HCT116 (cell line): ENCODE measurements around the gene SLC16A3. TPM values are rescaled to one million over a fixed set of nuclear protein-coding genes. Genes with fewer than 3 reads are reported as not detected.

ENCODE experiments used
- ATAC-seq: fragments of 200-7000 bp; cut with Tn5 transposase; 2 replicates; pipeline ENCODE4 v1.9.1; 2020; ENCODE audit warnings: mild to moderate bottlenecking, moderate library complexity
- BruUV-seq: library from RNA; stranded (reverse); fragments of 400-500 nt; replicated peaks from 2 replicates; lab custom pipeline; 2021; lab: Mats Ljungman, UMichigan
- CTCF ChIA-PET: fragments of 300-600 bp; sonication (Branson Sonifier 250); formaldehyde crosslinking; loops from one replicate; lab custom pipeline; 2021; ENCODE audit warnings: antibody characterized with exemption; lab: Charles Lee
- POLR2A ChIA-PET: fragments of 300-600, 350-600 bp; sonication (Branson Sonifier 250); formaldehyde crosslinking; loops from one replicate; lab custom pipeline; 2021; ENCODE audit warnings: antibody characterized with exemption; lab: Charles Lee
- RAD21 ChIA-PET, 2 experiments: fragments of 300-600 bp; sonication (Branson Sonifier 250); formaldehyde crosslinking; loops; one replicate each; lab custom pipeline; 2023; ENCODE audit warnings: low total read pairs in 2 of 2; ENCODE audit not compliant: uncharacterized antibody in 2 of 2, unreplicated experiment in 2 of 2, low non-redundant PET in 1 of 2; lab: Charles Lee
- DNase-seq: peaks from one replicate; pipeline ENCODE4 v3.0.0-alpha.2; 2010; ENCODE audit warnings: low read depth, low spot score
- H2AFZ ChIP-seq: fragments of 200-600 bp; shearing (Covaris generic), sonication (generic); 2 replicates; pipeline ENCODE4 v1.6.1; 2017; ENCODE audit warnings: low read depth, mixed run types, mixed read lengths, antibody characterized with exemption, low read length; ENCODE audit not compliant: poor library complexity, severe bottlenecking
- H3K27ac ChIP-seq: 2 replicates; pipeline ENCODE4 v1.5.1; 2012; ENCODE audit warnings: low read depth, low read length
- H3K27me3 ChIP-seq: fragments of 200-600 bp; sonication (generic); 2 replicates; pipeline ENCODE4 v1.6.1; 2016; ENCODE audit warnings: mixed run types, low read length, mixed read lengths; ENCODE audit not compliant: insufficient read depth
- H3K36me3 ChIP-seq, 2 experiments: fragments of 200-500 bp in 1 of 2; fragments of 200-600 bp in 1 of 2; sonication (Bioruptor generic) in 1 of 2; sonication (generic) in 1 of 2; 2 replicates each; pipeline versions ENCODE4 v1.5.1 to v1.6.1; 2014 to 2016; ENCODE audit warnings: low read length in 2 of 2, inconsistent platforms in 1 of 2, mixed read lengths in 1 of 2, mixed run types in 1 of 2; ENCODE audit not compliant: insufficient read depth in 2 of 2, control insufficient read depth in 1 of 2
- H3K4me1 ChIP-seq, 2 experiments: fragments of 200-600 bp in 1 of 2; sonication (generic) in 1 of 2; 2 replicates each; pipeline versions ENCODE4 v1.5.1 to v1.6.1; 2012 to 2017; ENCODE audit warnings: low read length in 2 of 2, inconsistent platforms in 1 of 2, mild to moderate bottlenecking in 1 of 2, mixed read lengths in 1 of 2, mixed run types in 1 of 2, moderate library complexity in 1 of 2; ENCODE audit not compliant: insufficient read depth in 2 of 2, control insufficient read depth in 1 of 2
- H3K4me2 ChIP-seq: fragments of 200-600 bp; sonication (generic); 2 replicates; pipeline ENCODE4 v1.6.1; 2017; ENCODE audit warnings: mixed run types, low read length, mixed read lengths
- H3K4me3 ChIP-seq, 2 experiments: fragments of 200-600 bp in 1 of 2; sonication (generic) in 1 of 2; replicated peaks in 1 of 2; 2 replicates each; pipeline ENCODE4 v1.5.1; 2011 to 2016; ENCODE audit warnings: low read length in 2 of 2, control low read depth in 1 of 2, low read depth in 1 of 2, mild to moderate bottlenecking in 1 of 2, mixed read lengths in 1 of 2, mixed run types in 1 of 2
- H3K79me2 ChIP-seq: fragments of 200-600 bp; sonication (generic); 2 replicates; pipeline ENCODE4 v1.6.1; 2017; ENCODE audit warnings: mild to moderate bottlenecking, mixed run types, low read length, moderate library complexity, mixed read lengths; ENCODE audit not compliant: insufficient read depth
- H3K9ac ChIP-seq: fragments of 200-600 bp; sonication (generic); 2 replicates; pipeline ENCODE4 v1.6.1; 2016; ENCODE audit warnings: low read length, mixed read lengths
- H3K9me2 ChIP-seq: fragments of 200-600 bp; sonication (generic), shearing (Covaris generic); 2 replicates; pipeline ENCODE4 v1.6.1; 2017; ENCODE audit warnings: mixed run types, mild to moderate bottlenecking, moderate library complexity; ENCODE audit not compliant: insufficient read depth
- H3K9me3 ChIP-seq, 2 experiments: fragments of 200-500 bp in 1 of 2; fragments of 200-600 bp in 1 of 2; sonication (Bioruptor generic) in 1 of 2; sonication (generic) in 1 of 2; 2 replicates each; pipeline ENCODE4 v1.6.1; 2014 to 2017; ENCODE audit warnings: low read length in 2 of 2, mixed read lengths in 2 of 2, inconsistent platforms in 1 of 2, low read depth in 1 of 2, mild to moderate bottlenecking in 1 of 2, mixed run types in 1 of 2, moderate library complexity in 1 of 2; ENCODE audit not compliant: control insufficient read depth in 1 of 2, insufficient read depth in 1 of 2
- H4K20me1 ChIP-seq: fragments of 200-600 bp; sonication (generic), shearing (Covaris generic); 2 replicates; pipeline ENCODE4 v1.6.1; 2017; ENCODE audit warnings: mixed run types, mild to moderate bottlenecking, moderate library complexity; ENCODE audit not compliant: insufficient read depth
- CBX3 ChIP-seq: IDR thresholded peaks from 2 replicates; pipeline ENCODE4 v1.6.1; 2012; ENCODE audit warnings: low read depth
- EGR1 ChIP-seq: IDR thresholded peaks from 2 replicates; pipeline ENCODE4 v1.6.1; 2012; ENCODE audit warnings: low read depth
- ELF1 ChIP-seq: IDR thresholded peaks from 2 replicates; pipeline ENCODE4 v1.6.1; 2012; ENCODE audit warnings: low read depth, borderline replicate concordance
- EZH2 ChIP-seq: fragments of 200-600 bp; sonication (generic); IDR thresholded peaks from 2 replicates; pipeline ENCODE4 v1.6.1; 2017; ENCODE audit warnings: antibody characterized with exemption, mixed run types
- EZH2phosphoT487 ChIP-seq: fragments of 200-600 bp; IDR thresholded peaks from 2 replicates; pipeline ENCODE4 v1.6.1; 2018; ENCODE audit warnings: antibody characterized with exemption, borderline replicate concordance
- FOSL1 ChIP-seq: IDR thresholded peaks from 2 replicates; pipeline ENCODE4 v1.6.1; 2012; ENCODE audit warnings: low read depth
- JUND ChIP-seq: IDR thresholded peaks from 2 replicates; pipeline ENCODE4 v1.6.1; 2012
- POLR2AphosphoS5 ChIP-seq: IDR thresholded peaks from 2 replicates; pipeline ENCODE4 v1.6.1; 2011; ENCODE audit warnings: mild to moderate bottlenecking, low read depth, low read length, moderate library complexity
- RAD21 ChIP-seq: IDR thresholded peaks from 2 replicates; pipeline ENCODE4 v1.6.1; 2012; ENCODE audit warnings: low read depth, mild to moderate bottlenecking
- SP1 ChIP-seq: IDR thresholded peaks from 2 replicates; pipeline ENCODE4 v1.6.1; 2012; ENCODE audit warnings: low read depth
- TCF7L2 ChIP-seq: IDR thresholded peaks from 2 replicates; pipeline ENCODE4 v1.7.0; 2011; ENCODE audit warnings: borderline replicate concordance, inconsistent platforms; ENCODE audit not compliant: insufficient read depth, insufficient read length; ENCODE audit errors: extremely low read depth
- YY1 ChIP-seq: IDR thresholded peaks from 2 replicates; pipeline ENCODE4 v1.6.1; 2011; ENCODE audit warnings: low read length, low read depth, moderate library complexity, mild to moderate bottlenecking; ENCODE audit not compliant: insufficient replicate concordance; ENCODE audit errors: extremely low read depth
- intact Hi-C: fragments of 100-400 bp; cut with micrococcal nuclease; formaldehyde crosslinking; loops from 2 replicates; pipeline ENCODE4 v1.10.0; 2022
- total RNA-seq: library from RNA; stranded (reverse); gene quantifications from one replicate; pipeline ENCODE4 v1.2.1, GENCODE V29; 2021; ENCODE audit not compliant: unreplicated experiment
- TF ChIP-seq, protein P1 (sequence below): IDR thresholded peaks from 2 replicates; pipeline ENCODE4 v1.6.1; 2011; ENCODE audit warnings: mild to moderate bottlenecking, low read length, moderate library complexity; ENCODE audit not compliant: insufficient replicate concordance; ENCODE audit errors: extremely low read depth
- TF ChIP-seq, protein P2 (sequence below): IDR thresholded peaks from 2 replicates; pipeline ENCODE4 v1.6.1; 2012

The SLC16A3 gene
- total RNA-seq, 1 experiment from 2014 or later, result 445 TPM

DNA sequence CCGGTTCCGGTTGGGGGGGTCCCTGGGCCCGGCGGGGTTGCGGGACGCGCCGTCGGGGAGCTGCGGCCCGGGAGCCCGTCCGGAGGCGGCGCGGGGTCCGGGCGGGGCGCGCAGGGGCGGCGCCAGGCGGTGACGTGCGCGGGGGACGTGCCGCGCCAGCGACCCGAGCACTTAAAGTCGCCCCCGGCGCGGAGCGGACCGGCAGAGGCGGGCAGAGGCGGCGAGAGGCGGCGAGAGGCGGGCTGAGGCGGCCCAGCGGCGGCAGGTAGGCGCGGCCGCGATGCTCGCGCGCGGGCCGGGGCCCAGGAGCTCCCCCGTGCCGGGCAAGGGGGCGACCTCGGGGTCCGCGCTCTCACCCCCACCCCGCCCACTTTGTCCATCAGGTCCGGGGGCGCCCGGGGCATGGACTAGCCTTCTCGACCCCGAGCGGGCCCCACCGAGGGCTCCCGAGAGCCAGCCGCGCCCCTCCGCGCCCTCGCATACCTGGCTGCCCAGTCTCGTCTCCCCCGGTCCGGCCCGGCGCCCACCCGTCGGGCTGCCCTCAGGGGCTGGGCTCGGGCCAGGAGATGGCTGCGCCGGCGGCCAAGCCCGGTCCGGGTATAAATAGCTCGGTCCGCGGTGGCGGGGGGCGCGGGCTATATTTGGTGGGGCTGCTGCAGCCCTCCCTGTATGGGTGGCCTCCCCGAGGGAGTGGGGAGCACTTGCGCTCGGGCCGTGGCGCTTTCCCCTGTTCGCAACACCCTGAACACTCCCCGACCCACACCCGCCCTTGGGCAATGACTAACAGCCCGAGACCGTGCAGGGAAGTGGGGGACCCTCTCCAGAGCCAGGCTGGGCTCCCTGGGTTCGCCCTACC is at the start of gene SLC16A3 (continued):
- TF ChIP-seq, protein P1, sequence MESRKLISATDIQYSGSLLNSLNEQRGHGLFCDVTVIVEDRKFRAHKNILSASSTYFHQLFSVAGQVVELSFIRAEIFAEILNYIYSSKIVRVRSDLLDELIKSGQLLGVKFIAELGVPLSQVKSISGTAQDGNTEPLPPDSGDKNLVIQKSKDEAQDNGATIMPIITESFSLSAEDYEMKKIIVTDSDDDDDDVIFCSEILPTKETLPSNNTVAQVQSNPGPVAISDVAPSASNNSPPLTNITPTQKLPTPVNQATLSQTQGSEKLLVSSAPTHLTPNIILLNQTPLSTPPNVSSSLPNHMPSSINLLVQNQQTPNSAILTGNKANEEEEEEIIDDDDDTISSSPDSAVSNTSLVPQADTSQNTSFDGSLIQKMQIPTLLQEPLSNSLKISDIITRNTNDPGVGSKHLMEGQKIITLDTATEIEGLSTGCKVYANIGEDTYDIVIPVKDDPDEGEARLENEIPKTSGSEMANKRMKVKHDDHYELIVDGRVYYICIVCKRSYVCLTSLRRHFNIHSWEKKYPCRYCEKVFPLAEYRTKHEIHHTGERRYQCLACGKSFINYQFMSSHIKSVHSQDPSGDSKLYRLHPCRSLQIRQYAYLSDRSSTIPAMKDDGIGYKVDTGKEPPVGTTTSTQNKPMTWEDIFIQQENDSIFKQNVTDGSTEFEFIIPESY, result no peak
- TF ChIP-seq EZH2phosphoT487, result no peak
- TF ChIP-seq CBX3, result no peak
- TF ChIP-seq EZH2, result no peak
- no peak for TF ChIP-seq ELF1
- TF ChIP-seq JUND, result no peak
- no peak for TF ChIP-seq SP1

DNA sequence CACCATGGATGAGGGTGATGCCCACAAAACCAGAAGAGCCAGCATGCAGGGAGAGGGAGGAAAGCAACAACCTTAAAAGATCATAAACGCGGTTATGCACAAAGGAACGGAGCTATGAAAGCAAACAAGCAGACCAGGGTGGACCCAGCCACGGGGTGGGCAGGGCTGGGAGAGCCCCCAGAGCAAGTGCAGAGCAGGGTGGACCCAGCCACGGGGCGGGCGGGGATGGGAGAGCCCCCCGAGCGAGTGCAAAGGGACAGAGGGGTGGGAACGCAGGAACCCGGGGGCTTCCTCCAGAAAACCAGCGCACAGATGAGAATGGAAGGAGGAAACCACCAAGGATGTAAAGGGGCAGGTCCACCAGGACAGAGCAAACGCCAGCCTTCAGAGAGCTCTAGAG is 49.4 kb upstream of the SLC16A3 start:
- Histone ChIP-seq H3K4me3 (no peak overlapping the region), H3K27ac (no peak overlapping the region), H3K9ac (no peak overlapping the region), H3K9me3 (no peaks in the 10 kb centered on the region), H2AFZ (no peak overlapping the region), H3K4me1 (0 out of 4 replicates have a peak, but pooled peaks cover 0 to 4% of the 10 kb centered on the region in 2 experiments), H3K79me2 (no peaks in the 10 kb centered on the region), H3K4me2 (no peak overlapping the region), H3K9me2 (no peaks in the 10 kb centered on the region), H4K20me1 (no peaks in the 10 kb centered on the region), H3K36me3 (peaks cover 19 to 24% of the 10 kb centered on the region in 2 experiments), H3K27me3 (no peaks in the 10 kb centered on the region)
- ChIA-PET RAD21 (no interaction called here), POLR2A (no interaction called here), CTCF (no interaction called here)
- ATAC-seq, result no peak
- BruUV-seq, result no TSS peak
- no peak for DNase-seq
- TF ChIP-seq SP1 (no peak), EGR1 (no peak), ELF1 (no peak), CBX3 (no peak), POLR2AphosphoS5 (no peak), EZH2phosphoT487 (no peak), FOSL1 (no peak), YY1 (no peak), JUND (no peak), TCF7L2 (no peak), RAD21 (no peak)
- TF ChIP-seq, protein P2, sequence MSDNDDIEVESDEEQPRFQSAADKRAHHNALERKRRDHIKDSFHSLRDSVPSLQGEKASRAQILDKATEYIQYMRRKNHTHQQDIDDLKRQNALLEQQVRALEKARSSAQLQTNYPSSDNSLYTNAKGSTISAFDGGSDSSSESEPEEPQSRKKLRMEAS, result no peak
- intact Hi-C loops, result no loop called here
